IPS-20b (cell line): Measurements from ENCODE around the gene ZCCHC17.
A peak's percentile ranks its signal among the peaks of the same experiment; 100 is the strongest.
"Not testable (repeated sequence)": the region's sequence is repeated elsewhere in the genome, so short reads cannot be mapped to it uniquely, and the experiment has no call there.

Experiments
- H3K27ac ChIP-seq: one replicate; pipeline ENCODE4 v1.5.1; 2013; ENCODE audit warnings: low read length
- H3K27me3 ChIP-seq: 2 replicates; pipeline ENCODE4 v1.6.1; 2013; ENCODE audit warnings: mild to moderate bottlenecking, low read length, inconsistent platforms; ENCODE audit not compliant: insufficient read depth
- H3K36me3 ChIP-seq: 2 replicates; pipeline ENCODE4 v1.6.1; 2013; ENCODE audit warnings: low read depth, mild to moderate bottlenecking, inconsistent platforms, low read length, moderate library complexity; ENCODE audit not compliant: insufficient read depth
- H3K4me1 ChIP-seq: 2 replicates; pipeline ENCODE4 v1.6.1; 2013; ENCODE audit warnings: mild to moderate bottlenecking, control low read depth, inconsistent platforms, low read length, moderate library complexity; ENCODE audit not compliant: insufficient read depth
- H3K4me3 ChIP-seq: 2 replicates; pipeline ENCODE4 v1.5.1; 2013; ENCODE audit warnings: mild to moderate bottlenecking, low read length, inconsistent platforms
- H3K9ac ChIP-seq: 2 replicates; pipeline ENCODE4 v1.6.1; 2013; ENCODE audit warnings: low read depth, mild to moderate bottlenecking, inconsistent platforms, low read length, moderate library complexity
- H3K9me3 ChIP-seq: 2 replicates; pipeline ENCODE4 v1.6.1; 2013; ENCODE audit warnings: mild to moderate bottlenecking, low read depth, low read length, inconsistent platforms; ENCODE audit not compliant: insufficient read depth

The ZCCHC17 gene

DNA sequence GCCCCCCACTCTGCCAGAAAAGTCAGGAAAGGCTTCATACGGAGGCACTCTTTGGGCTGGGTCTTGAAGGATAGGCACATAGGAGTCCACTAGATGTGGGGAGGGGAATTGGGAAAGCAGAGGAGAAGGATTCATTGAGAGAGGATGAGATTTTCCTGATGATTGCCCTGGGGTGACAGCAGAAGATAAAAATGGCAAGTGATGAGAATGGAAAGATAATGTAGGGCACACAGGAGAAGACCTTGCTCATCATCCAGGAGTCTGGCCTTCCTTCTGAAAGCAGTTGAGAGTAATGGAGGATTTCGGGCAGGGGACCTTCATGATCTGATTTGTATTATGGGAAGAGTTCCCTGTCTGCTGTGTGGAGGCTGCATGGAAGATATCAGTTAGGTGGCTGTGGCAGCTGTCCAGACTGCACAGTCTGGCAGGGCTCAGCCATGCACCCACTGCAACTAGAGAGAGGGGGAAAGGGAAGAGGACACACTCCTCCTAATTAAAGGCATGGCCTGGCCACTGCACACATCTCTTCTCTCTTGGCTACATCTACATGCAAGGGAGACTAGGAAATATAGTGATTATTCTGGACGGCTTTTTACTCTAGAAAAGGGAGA lies 85.7 kb downstream of the ZCCHC17 start:
- H3K9me3 ChIP-seq, result no peaks in the 10 kb centered on the region
- H3K4me1 ChIP-seq, result no peaks in the 10 kb centered on the region
- no peaks in the 10 kb centered on the region for H3K36me3 ChIP-seq
- no peaks in the 10 kb centered on the region for H3K27me3 ChIP-seq
- H3K9ac ChIP-seq, result no peak overlapping the region
- H3K4me3 ChIP-seq, result no peak overlapping the region
- H3K27ac ChIP-seq, result no peak overlapping the region

DNA sequence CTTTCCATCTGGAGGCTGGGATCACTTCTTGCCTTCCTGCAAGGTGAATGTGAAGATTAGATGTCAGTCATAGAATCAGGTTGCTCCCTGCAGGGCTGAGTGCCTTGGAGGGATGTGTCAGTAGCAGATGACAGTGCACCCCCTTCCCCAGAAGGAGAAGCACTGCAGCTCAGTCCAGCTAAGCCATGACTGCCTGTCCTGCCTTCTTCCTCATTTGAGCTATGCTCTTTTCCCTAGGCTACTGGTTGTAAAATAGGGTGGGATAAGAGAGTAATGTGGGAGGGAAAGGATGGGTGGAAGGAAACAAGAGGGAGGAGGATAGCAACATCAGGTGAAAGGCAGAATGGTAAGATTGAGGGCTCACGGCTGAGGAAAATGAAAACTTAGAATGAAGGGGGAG lies 87.1 kb downstream of the ZCCHC17 start:
- Histone ChIP-seq H3K4me1 (no peaks in the 10 kb centered on the region), H3K27ac (no peak overlapping the region), H3K4me3 (no peak overlapping the region), H3K9me3 (no peaks in the 10 kb centered on the region), H3K9ac (no peak overlapping the region), H3K36me3 (no peaks in the 10 kb centered on the region), H3K27me3 (no peaks in the 10 kb centered on the region)

- H3K9me3 ChIP-seq, H3K4me1 ChIP-seq, H3K36me3 ChIP-seq, H3K9ac ChIP-seq, H3K27ac ChIP-seq, H3K27me3 ChIP-seq, H3K4me3 ChIP-seq: not testable (repeated sequence)
These were observed 89.9 kb downstream of the ZCCHC17 start for GRCh38 chr1:31386576-31387243.

GRCh38 chr1:31387612-31388011 lies 90.8 kb downstream of the ZCCHC17 start:
- Histone ChIP-seq H3K9me3 (no peaks in the 10 kb centered on the region), H3K9ac (no peak overlapping the region), H3K27me3 (no peaks in the 10 kb centered on the region), H3K4me1 (peaks cover 4% of the 10 kb centered on the region; the same call in 1 of the 2 replicates), H3K4me3 (no peak overlapping the region), H3K27ac (no peak overlapping the region), H3K36me3 (no peaks in the 10 kb centered on the region)

GRCh38 chr1:31389616-31390015 lies 92.8 kb downstream of the ZCCHC17 start:
- Histone ChIP-seq H3K36me3 (no peaks in the 10 kb centered on the region), H3K27me3 (no peaks in the 10 kb centered on the region; the same call in 1 of the 2 replicates), H3K4me1 (peaks cover 4% of the 10 kb centered on the region; the same call in 1 of the 2 replicates), H3K4me3 (no peak overlapping the region), H3K9ac (no peak overlapping the region), H3K27ac (no peak overlapping the region), H3K9me3 (no peaks in the 10 kb centered on the region)

DNA sequence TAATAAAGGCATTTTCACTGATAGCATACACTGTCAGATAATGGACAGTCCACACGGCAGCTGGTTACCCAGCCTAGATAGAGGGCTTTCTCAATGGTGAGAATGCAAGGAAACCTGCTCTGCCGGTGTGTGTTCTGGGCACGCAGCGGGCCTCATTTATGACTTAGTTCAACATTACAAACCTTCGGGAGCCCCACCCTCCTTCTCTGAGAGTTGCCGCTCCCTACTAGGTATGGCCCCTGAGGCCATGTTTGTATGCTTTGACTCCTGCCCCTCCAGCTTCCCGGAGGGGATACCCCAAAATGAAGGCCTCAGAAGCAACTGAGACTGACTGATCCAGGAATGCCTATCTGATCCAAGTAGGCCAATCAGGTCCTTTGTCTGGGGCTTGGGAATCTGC lies 93.2 kb downstream of the ZCCHC17 start:
- H3K9ac ChIP-seq, result no peak overlapping the region
- H3K27ac ChIP-seq, result no peak overlapping the region

GRCh38 chr1:31393463-31393862 lies 96.6 kb downstream of the ZCCHC17 start:
- Histone ChIP-seq H3K36me3 (no peaks in the 10 kb centered on the region), H3K9me3 (no peaks in the 10 kb centered on the region), H3K27me3 (peaks cover 6% of the 10 kb centered on the region; the same call in 1 of the 2 replicates), H3K27ac (no peak overlapping the region), H3K9ac (no peak overlapping the region), H3K4me3 (no peak overlapping the region), H3K4me1 (peaks cover 4% of the 10 kb centered on the region; the same call in 1 of the 2 replicates)

More for the DNA sequence above, 93.2 kb downstream of the ZCCHC17 start:
- Histone ChIP-seq H3K27me3 (no peaks in the 10 kb centered on the region; the same call in 1 of the 2 replicates), H3K9me3 (no peaks in the 10 kb centered on the region), H3K36me3 (no peaks in the 10 kb centered on the region), H3K4me3 (no peak overlapping the region), H3K4me1 (peaks cover 4% of the 10 kb centered on the region; the same call in 1 of the 2 replicates)

GRCh38 chr1:31394584-31395193 lies 97.9 kb downstream of the ZCCHC17 start:
- H3K27me3 ChIP-seq, result peaks cover 6% of the 10 kb centered on the region; the same call in 1 of the 2 replicates
- H3K4me3 ChIP-seq, result peak overlapping the region; percentile 61; the same call in 1 of the 2 replicates
- peak overlapping the region; percentile 22; the same call in 1 of the 2 replicates for H3K9ac ChIP-seq
- no peaks in the 10 kb centered on the region for H3K9me3 ChIP-seq
- H3K27ac ChIP-seq, result no peak overlapping the region
- H3K4me1 ChIP-seq, result peaks cover 4% of the 10 kb centered on the region; the same call in 1 of the 2 replicates
- H3K36me3 ChIP-seq, result no peaks in the 10 kb centered on the region

DNA sequence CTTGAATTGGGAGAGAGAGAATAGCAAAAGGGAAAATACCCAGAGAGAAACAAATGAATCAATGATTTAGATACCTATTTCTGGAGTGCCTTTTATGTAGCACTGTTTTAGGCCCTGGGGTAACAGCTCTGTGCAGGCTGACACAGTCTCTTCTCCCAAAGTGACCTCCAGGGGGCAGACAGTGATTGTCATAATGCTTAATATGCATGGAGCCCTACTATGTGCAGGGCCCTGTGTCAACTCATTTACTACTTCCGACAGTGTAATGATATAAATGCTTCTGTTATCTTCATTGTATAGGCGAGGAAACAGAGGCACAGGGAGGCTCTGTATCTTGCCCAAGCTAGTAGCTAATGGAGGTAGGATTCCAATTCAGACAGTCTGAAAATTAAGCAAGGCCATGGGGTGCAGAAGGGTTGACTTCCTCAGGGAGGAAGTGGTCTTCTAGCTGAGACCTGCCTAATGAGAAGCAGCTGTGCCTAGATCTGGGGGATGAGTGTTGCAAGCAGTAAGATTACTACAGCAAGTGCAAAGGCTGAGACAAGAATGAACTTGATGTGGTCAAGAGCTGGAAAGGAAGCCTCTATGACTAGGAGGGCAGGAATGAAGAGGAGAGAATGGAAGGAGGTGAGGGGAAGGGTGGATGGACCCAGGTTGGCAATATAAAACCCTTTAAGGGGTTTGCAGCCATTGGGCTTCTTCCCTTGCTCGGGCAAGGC lies 100.0 kb downstream of the ZCCHC17 start:
- Histone ChIP-seq H3K4me3 (no peak overlapping the region), H3K27me3 (peaks cover 6% of the 10 kb centered on the region; the same call in 1 of the 2 replicates), H3K9ac (no peak overlapping the region), H3K9me3 (no peaks in the 10 kb centered on the region), H3K27ac (no peak overlapping the region), H3K4me1 (no peaks in the 10 kb centered on the region), H3K36me3 (no peaks in the 10 kb centered on the region)

DNA sequence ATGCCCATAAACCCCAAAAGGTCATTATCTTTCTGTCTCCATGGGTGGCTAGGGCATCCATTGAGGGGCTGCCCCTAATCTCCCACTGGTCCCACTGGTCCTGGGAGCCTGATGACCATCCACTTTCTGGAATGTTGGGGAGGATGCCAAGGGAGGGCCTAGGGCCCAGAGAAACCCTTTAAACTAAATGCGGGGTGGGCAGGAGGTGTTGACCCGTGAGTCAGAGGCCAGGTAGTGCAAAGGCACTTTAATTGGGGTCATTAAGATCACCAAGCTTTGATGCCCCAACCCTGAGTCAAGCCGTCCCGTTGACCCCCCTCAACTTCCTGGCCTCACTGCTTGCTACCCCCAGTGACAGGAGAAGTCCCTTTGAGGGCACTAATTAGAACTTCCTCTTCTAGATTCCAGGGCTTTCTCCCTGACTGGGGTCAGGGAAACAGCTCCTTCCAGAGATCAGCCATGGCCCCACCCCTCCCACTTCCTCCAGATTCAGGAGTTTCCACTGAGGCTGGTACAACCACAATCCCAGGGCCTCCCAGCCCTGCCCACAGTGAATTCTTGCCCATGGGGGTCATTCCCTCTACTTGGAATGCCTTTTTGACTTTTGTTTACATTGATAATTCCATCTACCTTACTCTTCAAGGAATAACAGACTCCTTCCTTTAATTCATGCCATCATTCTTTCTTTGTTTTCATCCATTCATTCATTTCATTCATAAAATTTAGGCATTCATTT lies 100.7 kb downstream of the ZCCHC17 start:
- Histone ChIP-seq H3K36me3 (no peaks in the 10 kb centered on the region), H3K27ac (no peak overlapping the region), H3K4me1 (no peaks in the 10 kb centered on the region), H3K4me3 (no peak overlapping the region), H3K27me3 (peaks cover 6% of the 10 kb centered on the region; the same call in 1 of the 2 replicates), H3K9ac (no peak overlapping the region), H3K9me3 (no peaks in the 10 kb centered on the region)

DNA sequence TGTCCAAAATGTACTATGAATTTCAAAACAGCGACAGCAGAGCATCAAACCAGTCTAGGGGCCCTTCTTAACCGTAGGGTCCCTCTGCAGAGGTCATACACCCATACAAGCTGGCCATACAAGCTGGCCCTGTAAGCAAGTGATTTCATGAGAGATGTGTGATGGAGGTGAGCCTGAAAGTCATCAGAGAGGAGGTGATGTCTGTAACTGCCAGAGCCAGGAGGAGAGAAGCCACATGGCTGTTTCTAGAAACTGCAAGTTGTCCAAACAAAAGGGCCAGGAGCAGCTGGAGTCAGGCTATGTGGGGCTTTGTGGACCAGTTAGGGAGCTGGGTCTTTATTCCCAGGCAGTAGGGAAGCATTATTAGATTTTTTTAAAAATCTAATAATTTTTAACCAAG lies 101.4 kb downstream of the ZCCHC17 start:
- Histone ChIP-seq H3K36me3 (no peaks in the 10 kb centered on the region), H3K4me1 (no peaks in the 10 kb centered on the region), H3K27me3 (peaks cover 6% of the 10 kb centered on the region; the same call in 1 of the 2 replicates), H3K9me3 (no peaks in the 10 kb centered on the region), H3K4me3 (no peak overlapping the region), H3K9ac (no peak overlapping the region), H3K27ac (no peak overlapping the region)
